ENCODE measurements around the gene MACROD2.

The MACROD2 gene

GRCh38 chr20:15339264-15339663, 1343.9 kb downstream of the MACROD2 start:
- H3K27ac ChIP-seq = no peak overlapping the region
- TF ChIP-seq ZFX (IDR thresholded peaks at IDR 0.05; ENCODE audit: borderline replicate concordance) (no peak), CTCF (IDR thresholded peaks at IDR 0.05) (no peak)

GRCh38 chr20:15342991-15343523, 1347.7 kb downstream of the MACROD2 start:
- TF ChIP-seq ZFX (IDR thresholded peaks at IDR 0.05; ENCODE audit: borderline replicate concordance) (no peak), CTCF (IDR thresholded peaks at IDR 0.05) (no peak)

GRCh38 chr20:15345287-15345686, 1350.0 kb downstream of the MACROD2 start:
- 0 out of 2 replicates have a peak, but pooled peaks have one; percentile 10 for TF ChIP-seq CTCF (IDR thresholded peaks at IDR 0.05)
- no peak for TF ChIP-seq ZFX (IDR thresholded peaks at IDR 0.05; ENCODE audit: borderline replicate concordance)
- no peak overlapping the region for H3K27ac ChIP-seq

More at GRCh38 chr20:15342991-15343523, 1347.7 kb downstream of the MACROD2 start:
- no peak overlapping the region for H3K27ac ChIP-seq

- no peak overlapping the region for H3K27ac ChIP-seq
- TF ChIP-seq CTCF (IDR thresholded peaks at IDR 0.05) (no peak), ZFX (IDR thresholded peaks at IDR 0.05; ENCODE audit: borderline replicate concordance) (no peak)
These were observed 1351.5 kb downstream of the MACROD2 start for GRCh38 chr20:15346657-15347280.

GRCh38 chr20:15359056-15359455, 1363.7 kb downstream of the MACROD2 start:
- TF ChIP-seq ZFX (IDR thresholded peaks at IDR 0.05; ENCODE audit: borderline replicate concordance) = no peak
- no peak for TF ChIP-seq CTCF (IDR thresholded peaks at IDR 0.05)
- no peak overlapping the region for H3K27ac ChIP-seq

- no peak overlapping the region for H3K27ac ChIP-seq
- TF ChIP-seq CTCF (IDR thresholded peaks at IDR 0.05) = no peak
- TF ChIP-seq ZFX (IDR thresholded peaks at IDR 0.05; ENCODE audit: borderline replicate concordance) = no peak
These were observed 1367.5 kb downstream of the MACROD2 start for GRCh38 chr20:15362849-15363248.

GRCh38 chr20:15364781-15365180, 1369.5 kb downstream of the MACROD2 start:
- H3K27ac ChIP-seq = no peak overlapping the region
- TF ChIP-seq ZFX (IDR thresholded peaks at IDR 0.05; ENCODE audit: borderline replicate concordance) = no peak
- no peak for TF ChIP-seq CTCF (IDR thresholded peaks at IDR 0.05)
